ENCODE results near the gene ZFHX3.
"Not testable (repeated sequence)": the region's sequence is repeated elsewhere in the genome, so short reads cannot be mapped to it uniquely, and the experiment has no call there.

Gene ZFHX3

GRCh38 chr16:73047536-73048291 is at the start of gene ZFHX3:
ZFHX3 (minus strand) TSS chr16:73048128; CDS start chr16:72960145, 87,983 bp downstream.
- DNase-seq (ENCODE audit: low read depth in 2 of 2), result no peak

- no peak for DNase-seq (ENCODE audit: low read depth in 2 of 2)
Measured at GRCh38 chr16:73096510-73096909, 48.6 kb upstream of the ZFHX3 start.

GRCh38 chr16:73095885-73096421 is 48.0 kb upstream of the ZFHX3 start:
- no peak for DNase-seq (ENCODE audit: low read depth in 2 of 2)

- DNase-seq (ENCODE audit: low read depth in 2 of 2), result no peak
Measured at GRCh38 chr16:73095142-73095820, 47.4 kb upstream of the ZFHX3 start.

- no peak for DNase-seq (ENCODE audit: low read depth in 2 of 2)
Measured at GRCh38 chr16:73094371-73094770, 46.4 kb upstream of the ZFHX3 start.

- no peak for DNase-seq (ENCODE audit: low read depth in 2 of 2)
Measured at GRCh38 chr16:73093146-73094144, 45.5 kb upstream of the ZFHX3 start.

- no peak for DNase-seq (ENCODE audit: low read depth in 2 of 2)
Measured at GRCh38 chr16:73092236-73092781, 44.4 kb upstream of the ZFHX3 start.

GRCh38 chr16:73091174-73091573 is 43.2 kb upstream of the ZFHX3 start:
- DNase-seq (ENCODE audit: low read depth in 2 of 2), result no peak

GRCh38 chr16:73089420-73089819 is 41.5 kb upstream of the ZFHX3 start:
- DNase-seq (ENCODE audit: low read depth in 2 of 2), result no peak

GRCh38 chr16:73086108-73086507 is 38.2 kb upstream of the ZFHX3 start:
- DNase-seq (ENCODE audit: low read depth in 2 of 2), result no peak

- DNase-seq (ENCODE audit: low read depth in 2 of 2), result no peak
Measured at GRCh38 chr16:73083271-73083670, 35.3 kb upstream of the ZFHX3 start.

GRCh38 chr16:73082634-73083051 is 34.7 kb upstream of the ZFHX3 start:
- not testable (repeated sequence) for DNase-seq (ENCODE audit: low read depth in 2 of 2)

- DNase-seq (ENCODE audit: low read depth in 2 of 2), result no peak
Measured at GRCh38 chr16:73080931-73081330, 33.0 kb upstream of the ZFHX3 start.

GRCh38 chr16:73076324-73076810 is 28.4 kb upstream of the ZFHX3 start:
- no peak for DNase-seq (ENCODE audit: low read depth in 2 of 2)

GRCh38 chr16:73074382-73074781 is 26.5 kb upstream of the ZFHX3 start:
- no peak for DNase-seq (ENCODE audit: low read depth in 2 of 2)

- DNase-seq (ENCODE audit: low read depth in 2 of 2), result not testable (repeated sequence)
Measured at GRCh38 chr16:73072051-73072450, 24.1 kb upstream of the ZFHX3 start.

- DNase-seq (ENCODE audit: low read depth in 2 of 2), result no peak
Measured at GRCh38 chr16:73071131-73071940, 23.4 kb upstream of the ZFHX3 start.

GRCh38 chr16:73069581-73070262 is 21.8 kb upstream of the ZFHX3 start:
- DNase-seq (ENCODE audit: low read depth in 2 of 2), result no peak

GRCh38 chr16:73068541-73069401 is 20.8 kb upstream of the ZFHX3 start:
- DNase-seq (ENCODE audit: low read depth in 2 of 2), result no peak

Data from stimulated activated CD4-positive, alpha-beta T cell treated with anti-CD3 and anti-CD28 coated beads, Interleukin-15, amount 100 ng/mL, for 48 hours (primary cell).